Measurements from ENCODE around the gene IL17RE. TPM values are rescaled to one million over a fixed set of nuclear protein-coding genes. Genes with fewer than 3 reads are reported as not detected.

Gene IL17RE
- total and polyA plus RNA-seq, 2 of the 13 experiments (the other 11 are each of a cell fraction or from before 2014, with no cell fraction given) = 14.5 to 24.1 TPM

- TF ChIP-seq HOMEZ (CRISPR knock-in tag; IDR thresholded peaks at IDR 0.05; ENCODE audit: low read depth) = peak; percentile 69
- TF ChIP-seq MIXL1 (CRISPR knock-in tag; IDR thresholded peaks at IDR 0.05) = peak; percentile 67; the same call in 1 of the 2 replicates
- no peak for TF ChIP-seq SRSF9 (IDR thresholded peaks at IDR 0.05; ENCODE audit: borderline replicate concordance, insufficient read depth, low read depth, low read length, poor library complexity, severe bottlenecking)
- TF ChIP-seq USF2 (IDR thresholded peaks at IDR 0.05; ENCODE audit: low read depth, low read length) = no peak
- no peak for TF ChIP-seq USF2 (CRISPR knock-in tag; IDR thresholded peaks at IDR 0.05; ENCODE audit: borderline replicate concordance)
- no peak for TF ChIP-seq PRDM15 (CRISPR knock-in tag; IDR thresholded peaks at IDR 0.05)
- 0 out of 2 replicates have a peak, but pooled peaks have one; percentile 35 for TF ChIP-seq TAF1 (CRISPR knock-in tag; IDR thresholded peaks at IDR 0.05)
- TF ChIP-seq SOX13 (IDR thresholded peaks at IDR 0.05) = no peak
- TF ChIP-seq SOX13 (CRISPR knock-in tag; conservative IDR thresholded peaks at IDR 0.05 in 1 of 2, IDR thresholded peaks at IDR 0.05 in 1 of 2) = no peak
- TF ChIP-seq STAG1 (CRISPR knock-in tag; IDR thresholded peaks at IDR 0.05) = peak; percentile 24; the same call in 1 of the 2 replicates
- no peak for TF ChIP-seq HNRNPH1 (optimal IDR thresholded peaks at IDR 0.05; ENCODE audit: low read depth, low read length)
- no peak for TF ChIP-seq ARID2 (CRISPR knock-in tag; IDR thresholded peaks at IDR 0.05; ENCODE audit: borderline replicate concordance)
- TF ChIP-seq ESRRA (CRISPR knock-in tag; IDR thresholded peaks at IDR 0.05; ENCODE audit: low read depth) = 0 out of 2 replicates have a peak, but pooled peaks have one; percentile 35
- peak; percentile 55; the same call in 1 of the 2 replicates for TF ChIP-seq SOX5 (CRISPR knock-in tag; IDR thresholded peaks at IDR 0.05; ENCODE audit: borderline replicate concordance)
- TF ChIP-seq ZBTB8A (CRISPR knock-in tag; IDR thresholded peaks at IDR 0.05; ENCODE audit: borderline replicate concordance, low read depth) = no peak
- no peak for TF ChIP-seq E2F5 (CRISPR knock-in tag; conservative IDR thresholded peaks at IDR 0.05)
- no peak for TF ChIP-seq THAP7 (CRISPR knock-in tag; IDR thresholded peaks at IDR 0.05)
- no peak for TF ChIP-seq ZFP62 (CRISPR knock-in tag; IDR thresholded peaks at IDR 0.05)
- TF ChIP-seq ZNF572 (CRISPR knock-in tag; IDR thresholded peaks at IDR 0.05) = no peak
- TF ChIP-seq MTERF4 (CRISPR knock-in tag; IDR thresholded peaks at IDR 0.05) = no peak
- TF ChIP-seq NRL (CRISPR knock-in tag; IDR thresholded peaks at IDR 0.05; ENCODE audit: borderline replicate concordance) = peak; percentile 84
Measured at GRCh38 chr3:9878700-9879099, 23.9 kb upstream of the IL17RE start (continued).

Data from HepG2 (cell line).